ENCODE measurements around the gene MIPEP. TPM values are rescaled to one million over a fixed set of nuclear protein-coding genes. Genes with fewer than 3 reads are reported as not detected.

Gene MIPEP
- total RNA-seq, 1 donor from 2014 or later = 49.7 TPM

- Histone ChIP-seq H3K4me1 (no peaks in the 10 kb centered on the region), H3K27me3 (ENCODE audit: low read depth) (no peaks in the 10 kb centered on the region), H3K9me3 (replicated peaks) (no peaks in the 10 kb centered on the region), H3K36me3 (no peaks in the 10 kb centered on the region), H3K27ac (replicated peaks) (no peak overlapping the region), H3K4me3 (no peak overlapping the region)
- DNase-seq = no peak
- intact Hi-C loops (cut with micrococcal nuclease) = no loop called here
- TF ChIP-seq, protein P1, sequence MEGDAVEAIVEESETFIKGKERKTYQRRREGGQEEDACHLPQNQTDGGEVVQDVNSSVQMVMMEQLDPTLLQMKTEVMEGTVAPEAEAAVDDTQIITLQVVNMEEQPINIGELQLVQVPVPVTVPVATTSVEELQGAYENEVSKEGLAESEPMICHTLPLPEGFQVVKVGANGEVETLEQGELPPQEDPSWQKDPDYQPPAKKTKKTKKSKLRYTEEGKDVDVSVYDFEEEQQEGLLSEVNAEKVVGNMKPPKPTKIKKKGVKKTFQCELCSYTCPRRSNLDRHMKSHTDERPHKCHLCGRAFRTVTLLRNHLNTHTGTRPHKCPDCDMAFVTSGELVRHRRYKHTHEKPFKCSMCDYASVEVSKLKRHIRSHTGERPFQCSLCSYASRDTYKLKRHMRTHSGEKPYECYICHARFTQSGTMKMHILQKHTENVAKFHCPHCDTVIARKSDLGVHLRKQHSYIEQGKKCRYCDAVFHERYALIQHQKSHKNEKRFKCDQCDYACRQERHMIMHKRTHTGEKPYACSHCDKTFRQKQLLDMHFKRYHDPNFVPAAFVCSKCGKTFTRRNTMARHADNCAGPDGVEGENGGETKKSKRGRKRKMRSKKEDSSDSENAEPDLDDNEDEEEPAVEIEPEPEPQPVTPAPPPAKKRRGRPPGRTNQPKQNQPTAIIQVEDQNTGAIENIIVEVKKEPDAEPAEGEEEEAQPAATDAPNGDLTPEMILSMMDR (IDR thresholded peaks at IDR 0.05; ENCODE audit: borderline replicate concordance) = no peak
Observed at GRCh38 chr13:23770428-23770827, 118.8 kb downstream of the MIPEP start.

DNA sequence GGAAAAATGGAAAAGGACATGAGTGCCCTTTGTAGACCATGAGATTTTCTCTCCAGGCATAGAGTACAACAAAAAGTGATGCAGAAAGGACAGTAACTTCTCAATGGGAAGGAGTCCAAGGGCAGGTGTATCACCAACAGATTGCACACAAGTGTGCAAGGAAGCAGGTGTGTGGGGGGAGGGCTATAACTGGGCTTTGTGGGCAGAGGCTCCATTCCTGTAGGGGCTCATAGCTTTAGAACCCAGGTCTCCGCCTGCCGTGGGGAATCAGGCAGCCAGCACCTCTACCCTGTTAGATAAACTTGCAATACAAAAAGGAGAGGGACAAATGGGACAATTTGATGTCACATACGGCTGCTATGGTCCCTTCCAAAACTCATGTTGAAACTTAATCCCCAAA lies 119.8 kb downstream of the MIPEP start:
- TF ChIP-seq, protein P1 (IDR thresholded peaks at IDR 0.05; ENCODE audit: borderline replicate concordance) = no peak
- no peak overlapping the region for H3K4me3 ChIP-seq

GRCh38 chr13:23767838-23768237 lies 121.4 kb downstream of the MIPEP start:
- TF ChIP-seq, protein P1 (IDR thresholded peaks at IDR 0.05; ENCODE audit: borderline replicate concordance) = no peak
- Histone ChIP-seq H3K36me3 (no peaks in the 10 kb centered on the region), H3K27ac (replicated peaks) (no peak overlapping the region), H3K27me3 (ENCODE audit: low read depth) (no peaks in the 10 kb centered on the region), H3K4me1 (peaks cover 4% of the 10 kb centered on the region), H3K9me3 (replicated peaks) (no peaks in the 10 kb centered on the region), H3K4me3 (no peak overlapping the region)
- no peak for DNase-seq
- intact Hi-C loops (cut with micrococcal nuclease) = no loop called here

More for the DNA sequence above, 119.8 kb downstream of the MIPEP start:
- H3K36me3 ChIP-seq = no peaks in the 10 kb centered on the region
- intact Hi-C loops (cut with micrococcal nuclease) = no loop called here
- no peaks in the 10 kb centered on the region for H3K4me1 ChIP-seq
- H3K27me3 ChIP-seq (ENCODE audit: low read depth) = no peaks in the 10 kb centered on the region
- no peak for DNase-seq
- no peaks in the 10 kb centered on the region for H3K9me3 ChIP-seq (replicated peaks)
- no peak overlapping the region for H3K27ac ChIP-seq (replicated peaks)

DNA sequence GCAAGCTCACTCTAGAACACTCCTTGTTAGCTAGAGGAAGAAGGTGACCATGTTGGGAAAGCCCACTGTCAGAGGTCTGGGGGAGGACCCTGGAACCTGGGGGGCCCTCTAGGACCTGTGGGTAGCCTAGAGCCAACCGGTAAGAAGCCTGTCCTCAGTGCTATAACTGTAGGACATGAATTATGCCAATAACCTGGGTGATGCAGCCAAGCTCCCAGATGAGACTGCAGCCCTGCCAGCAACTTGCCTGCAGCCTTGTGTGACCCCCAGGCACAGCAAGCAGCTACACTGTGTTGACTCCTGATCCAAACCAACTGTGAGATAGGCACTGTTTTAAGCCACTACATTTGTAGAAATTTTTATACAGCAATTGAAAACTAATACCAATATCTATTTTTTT lies 122.3 kb downstream of the MIPEP start:
- intact Hi-C loops (cut with micrococcal nuclease) = no loop called here
- H3K9me3 ChIP-seq (replicated peaks) = no peaks in the 10 kb centered on the region
- no peak overlapping the region for H3K27ac ChIP-seq (replicated peaks)
- no peak for DNase-seq
- H3K27me3 ChIP-seq (ENCODE audit: low read depth) = no peaks in the 10 kb centered on the region
- H3K36me3 ChIP-seq = no peaks in the 10 kb centered on the region
- H3K4me3 ChIP-seq = no peak overlapping the region
- peaks cover 8% of the 10 kb centered on the region for H3K4me1 ChIP-seq
- TF ChIP-seq, protein P1 (IDR thresholded peaks at IDR 0.05; ENCODE audit: borderline replicate concordance) = no peak

- TF ChIP-seq, protein P1 (IDR thresholded peaks at IDR 0.05; ENCODE audit: borderline replicate concordance) = no peak
- intact Hi-C loops (cut with micrococcal nuclease) = no loop called here
- no peaks in the 10 kb centered on the region for H3K36me3 ChIP-seq
- peaks cover 12% of the 10 kb centered on the region for H3K4me1 ChIP-seq
- no peak overlapping the region for H3K27ac ChIP-seq (replicated peaks)
- H3K9me3 ChIP-seq (replicated peaks) = no peaks in the 10 kb centered on the region
- H3K27me3 ChIP-seq (ENCODE audit: low read depth) = no peaks in the 10 kb centered on the region
- no peak for DNase-seq
- no peak overlapping the region for H3K4me3 ChIP-seq
Observed at GRCh38 chr13:23766283-23766682, 122.9 kb downstream of the MIPEP start.

GRCh38 chr13:23765531-23765930 lies 123.7 kb downstream of the MIPEP start:
- TF ChIP-seq, protein P1 (IDR thresholded peaks at IDR 0.05; ENCODE audit: borderline replicate concordance) = no peak
- Histone ChIP-seq H3K9me3 (replicated peaks) (no peaks in the 10 kb centered on the region), H3K4me3 (no peak overlapping the region), H3K27me3 (ENCODE audit: low read depth) (no peaks in the 10 kb centered on the region), H3K36me3 (no peaks in the 10 kb centered on the region), H3K27ac (replicated peaks) (no peak overlapping the region), H3K4me1 (peaks cover 14% of the 10 kb centered on the region)
- intact Hi-C loops (cut with micrococcal nuclease) = no loop called here
- DNase-seq = no peak

Data from left ventricle myocardium inferior (tissue), 1 donor.